ENCODE measurements around the gene NEK5.

GRCh38 chr13:52029569-52029968, 99.3 kb downstream of the NEK5 start:
- TF ChIP-seq, protein P1, sequence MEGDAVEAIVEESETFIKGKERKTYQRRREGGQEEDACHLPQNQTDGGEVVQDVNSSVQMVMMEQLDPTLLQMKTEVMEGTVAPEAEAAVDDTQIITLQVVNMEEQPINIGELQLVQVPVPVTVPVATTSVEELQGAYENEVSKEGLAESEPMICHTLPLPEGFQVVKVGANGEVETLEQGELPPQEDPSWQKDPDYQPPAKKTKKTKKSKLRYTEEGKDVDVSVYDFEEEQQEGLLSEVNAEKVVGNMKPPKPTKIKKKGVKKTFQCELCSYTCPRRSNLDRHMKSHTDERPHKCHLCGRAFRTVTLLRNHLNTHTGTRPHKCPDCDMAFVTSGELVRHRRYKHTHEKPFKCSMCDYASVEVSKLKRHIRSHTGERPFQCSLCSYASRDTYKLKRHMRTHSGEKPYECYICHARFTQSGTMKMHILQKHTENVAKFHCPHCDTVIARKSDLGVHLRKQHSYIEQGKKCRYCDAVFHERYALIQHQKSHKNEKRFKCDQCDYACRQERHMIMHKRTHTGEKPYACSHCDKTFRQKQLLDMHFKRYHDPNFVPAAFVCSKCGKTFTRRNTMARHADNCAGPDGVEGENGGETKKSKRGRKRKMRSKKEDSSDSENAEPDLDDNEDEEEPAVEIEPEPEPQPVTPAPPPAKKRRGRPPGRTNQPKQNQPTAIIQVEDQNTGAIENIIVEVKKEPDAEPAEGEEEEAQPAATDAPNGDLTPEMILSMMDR (IDR thresholded peaks at IDR 0.05; ENCODE audit: control extremely low read depth in 1 of 3, insufficient read depth in 1 of 3, low read depth in 1 of 3, low read length in 3 of 3), result no peak
- TF ChIP-seq EZH2 (IDR thresholded peaks at IDR 0.05; ENCODE audit: low read depth, low read length, severe bottlenecking) (no peak), BACH1 (IDR thresholded peaks at IDR 0.05; ENCODE audit: low read length) (no peak), TCF12 (IDR thresholded peaks at IDR 0.05; ENCODE audit: low read depth, low read length) (no peak), SP1 (IDR thresholded peaks at IDR 0.05; ENCODE audit: low read depth, low read length) (no peak), POLR2A (IDR thresholded peaks at IDR 0.05; ENCODE audit: control extremely low read depth in 1 of 2, low read depth in 2 of 2, low read length in 2 of 2) (no peak), EP300 (IDR thresholded peaks at IDR 0.05; ENCODE audit: borderline replicate concordance in 1 of 2, low read depth in 2 of 2, low read length in 2 of 2) (no peak), SIN3A (conservative IDR thresholded peaks at IDR 0.05 in 1 of 2, IDR thresholded peaks at IDR 0.05 in 1 of 2; ENCODE audit: low read depth in 1 of 2, low read length in 2 of 2) (no peak), RFX5 (IDR thresholded peaks at IDR 0.05; ENCODE audit: borderline replicate concordance, low read depth, low read length) (no peak), POLR2AphosphoS5 (IDR thresholded peaks at IDR 0.05; ENCODE audit: low read depth, low read length) (no peak), TAF7 (optimal IDR thresholded peaks at IDR 0.05; ENCODE audit: borderline replicate concordance, low read depth, low read length) (no peak)

Measured in H1 (cell line).